PFSK-1 (cell line): ENCODE results near the gene PAF1.

Experiments
- FOXP2 ChIP-seq: optimal IDR thresholded peaks from 2 replicates; pipeline ENCODE3; 2011; ENCODE audit warnings: borderline replicate concordance, control low read depth, inconsistent platforms; ENCODE audit not compliant: insufficient read depth; ENCODE audit errors: extremely low read length, extremely low read depth
- POLR2AphosphoS5 ChIP-seq: IDR thresholded peaks from 2 replicates; pipeline ENCODE4 v1.6.1; 2012; ENCODE audit warnings: low read depth, mild to moderate bottlenecking, control low read depth, low read length, moderate library complexity
- REST ChIP-seq, 2 experiments: IDR thresholded peaks; 2 replicates each; pipeline versions ENCODE4 v1.6.1 to v1.8.0; 2011 to 2012; ENCODE audit warnings: low read depth in 2 of 2, low read length in 2 of 2, control low read depth in 1 of 2, inconsistent platforms in 1 of 2, mild to moderate bottlenecking in 1 of 2, moderate library complexity in 1 of 2; ENCODE audit not compliant: insufficient read depth in 1 of 2
- SIN3A ChIP-seq: IDR thresholded peaks from 2 replicates; pipeline ENCODE4 v1.6.1; 2012; ENCODE audit warnings: mild to moderate bottlenecking, low read length, moderate library complexity, borderline replicate concordance; ENCODE audit not compliant: insufficient read depth
- TAF1 ChIP-seq: IDR thresholded peaks from 2 replicates; pipeline ENCODE4 v1.6.1; 2012; ENCODE audit warnings: low read length, control low read depth, borderline replicate concordance; ENCODE audit not compliant: insufficient read depth

The PAF1 gene

GRCh38 chr19:39401549-39402345 lies 10.8 kb upstream of the PAF1 start:
- TF ChIP-seq REST (IDR thresholded peaks at IDR 0.05; ENCODE audit: insufficient read depth in 1 of 2, low read depth in 2 of 2, low read length in 2 of 2): no peak
- no peak for TF ChIP-seq FOXP2
- TF ChIP-seq SIN3A: no peak
- no peak for TF ChIP-seq POLR2AphosphoS5
- no peak for TF ChIP-seq TAF1

GRCh38 chr19:39401070-39401548 lies 10.2 kb upstream of the PAF1 start:
- TF ChIP-seq SIN3A (no peak), TAF1 (no peak), FOXP2 (no peak), REST (IDR thresholded peaks at IDR 0.05; ENCODE audit: insufficient read depth in 1 of 2, low read depth in 2 of 2, low read length in 2 of 2) (no peak), POLR2AphosphoS5 (no peak)

GRCh38 chr19:39400061-39400460 lies 9.2 kb upstream of the PAF1 start:
- no peak for TF ChIP-seq REST (IDR thresholded peaks at IDR 0.05; ENCODE audit: insufficient read depth in 1 of 2, low read depth in 2 of 2, low read length in 2 of 2)
- peak; percentile 4; the same call in 1 of the 2 replicates for TF ChIP-seq POLR2AphosphoS5

DNA sequence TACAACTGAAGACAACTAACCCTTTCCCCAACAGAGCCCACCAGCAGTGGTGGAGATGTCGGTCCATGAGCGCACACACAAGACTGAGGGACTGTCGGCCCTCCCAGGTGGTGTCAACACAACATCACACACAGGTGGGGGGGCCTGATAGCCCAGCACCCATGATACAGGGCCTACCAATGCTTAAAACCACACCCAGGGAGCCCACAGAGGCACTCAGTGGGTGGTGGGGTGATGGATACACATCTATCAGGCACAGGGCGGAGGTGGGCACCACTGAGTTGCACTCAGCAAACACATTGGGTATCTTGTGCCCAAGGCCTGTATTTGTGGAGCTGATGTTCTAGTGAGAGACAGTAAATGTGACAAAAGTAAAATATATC lies 8.8 kb upstream of the PAF1 start:
- TF ChIP-seq POLR2AphosphoS5: peak; percentile 36; the same call in 1 of the 2 replicates
- no peak for TF ChIP-seq FOXP2

DNA sequence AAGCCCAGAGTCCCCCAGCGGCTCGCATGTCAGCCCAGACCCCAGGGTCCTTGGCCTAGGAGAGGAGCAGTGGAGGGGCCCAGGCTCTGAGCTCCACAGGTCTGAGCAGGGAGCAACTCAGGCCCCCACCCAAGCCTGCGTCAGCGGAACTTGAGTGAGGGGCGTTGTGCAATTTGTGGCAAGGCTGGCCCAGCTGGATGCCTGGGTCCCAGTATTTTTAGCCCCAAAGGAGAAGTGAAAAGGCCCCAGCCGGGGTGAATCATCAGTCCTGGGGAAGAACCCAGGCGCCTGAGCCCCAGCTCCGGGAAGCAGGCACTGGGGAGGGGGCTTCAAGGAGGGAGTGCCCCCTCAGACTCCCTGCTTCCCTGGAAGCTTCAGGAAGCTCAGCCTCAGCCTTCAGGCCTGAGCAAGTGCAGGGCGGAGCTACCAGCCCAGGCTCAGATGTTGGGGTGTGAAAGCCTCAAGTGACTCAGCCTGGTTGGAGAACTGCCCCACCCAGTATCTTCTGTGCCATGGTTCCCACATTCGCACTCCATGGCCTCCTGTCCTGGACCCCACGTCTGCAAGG lies 7.5 kb upstream of the PAF1 start:
- TF ChIP-seq TAF1 (no peak), REST (IDR thresholded peaks at IDR 0.05; ENCODE audit: insufficient read depth in 1 of 2, low read depth in 2 of 2, low read length in 2 of 2) (no peak), FOXP2 (no peak), POLR2AphosphoS5 (no peak), SIN3A (no peak)
